Spleen (tissue), 11 donors: ENCODE results near the gene PACS1. TPM values are rescaled to one million over a fixed set of nuclear protein-coding genes. Genes with fewer than 3 reads are reported as not detected.
A peak's percentile ranks its signal among the peaks of the same experiment; 100 is the strongest.

Experiments
- DNase-seq: peaks from one replicate; pipeline ENCODE4 v3.0.0-alpha.2; 2020
- H3K27ac ChIP-seq, 8 donors: fragments of 200-600 bp; sonication (generic) in 7 of 8; 1 replicate in 4 of 8; 2 replicates in 4 of 8; pipeline versions ENCODE4 v1.5.0 to v1.8.0; 2016 to 2021; ENCODE audit warnings: inconsistent platforms in 4 of 8, mild to moderate bottlenecking in 4 of 8, moderate library complexity in 1 of 8
- H3K27me3 ChIP-seq, 7 donors: fragments of 200-600 bp; sonication (generic) in 6 of 7; replicated peaks in 1 of 7; 1 replicate in 4 of 7; 2 replicates in 3 of 7; pipeline versions ENCODE4 v1.5.0 to v1.8.0; 2016 to 2021; ENCODE audit warnings: inconsistent platforms in 3 of 7, mild to moderate bottlenecking in 1 of 7
- H3K36me3 ChIP-seq, 6 donors: fragments of 200-600 bp; sonication (generic) in 5 of 6; 1 replicate in 4 of 6; 2 replicates in 2 of 6; pipeline versions ENCODE4 v1.5.0 to v1.8.0; 2016 to 2021; ENCODE audit warnings: inconsistent platforms in 2 of 6
- H3K4me1 ChIP-seq, 6 donors: fragments of 200-600 bp; sonication (generic) in 5 of 6; 1 replicate in 3 of 6; 2 replicates in 3 of 6; pipeline versions ENCODE4 v1.5.0 to v1.8.0; 2016 to 2021; ENCODE audit warnings: inconsistent platforms in 3 of 6
- H3K4me3 ChIP-seq, 8 donors: fragments of 200-600 bp; sonication (generic) in 7 of 8; 1 replicate in 4 of 8; 2 replicates in 4 of 8; pipeline versions ENCODE4 v1.5.0 to v1.8.0; 2016 to 2021; ENCODE audit warnings: inconsistent platforms in 4 of 8, mild to moderate bottlenecking in 4 of 8, moderate library complexity in 2 of 8
- H3K9me3 ChIP-seq, 8 donors: fragments of 200-600 bp; sonication (generic) in 7 of 8; 1 replicate in 4 of 8; 2 replicates in 4 of 8; pipeline versions ENCODE4 v1.5.0 to v1.8.0; 2016 to 2021; ENCODE audit warnings: inconsistent platforms in 4 of 8
- CTCF ChIP-seq, 11 experiments: fragments of 200-600 bp in 7 of 11; fragments of 450-650 bp in 4 of 11; sonication (generic) in 4 of 11; IDR thresholded peaks in 8 of 11; conservative IDR thresholded peaks in 3 of 11; 1 replicate in 7 of 11; 2 replicates in 4 of 11; pipeline versions ENCODE4 v1.4.0 to v1.8.0; 2016 to 2021; ENCODE audit warnings: antibody characterized with exemption in 11 of 11, inconsistent platforms in 4 of 11, mild to moderate bottlenecking in 1 of 11
- POLR2A ChIP-seq, 3 donors: fragments of 450-650 bp; IDR thresholded peaks; one replicate each; pipeline ENCODE4 v1.5.1; 2017; ENCODE audit warnings: antibody characterized with exemption in 3 of 3, mild to moderate bottlenecking in 1 of 3
- POLR2AphosphoS5 ChIP-seq, 3 donors: sonication (generic); formaldehyde crosslinking; IDR thresholded peaks; one replicate each; pipeline ENCODE4 v1.5.1; 2017; ENCODE audit warnings: antibody characterized with exemption in 3 of 3
- WGBS, 5 donors: extraction: QIAGEN DNeasy Blood & Tissue Kit in 3 of 5; methylation state at CpG; one replicate each; pipeline versions ENCODE4 v1.1.5 to v1.1.7; 2013 to 2018; 5-methylcytosine and 5-hydroxymethylcytosine counted together
- intact Hi-C: fragments of 100-400 bp; cut with DNase I; formaldehyde crosslinking; loops from one replicate; pipeline ENCODE4 v1.15.0; 2023; ENCODE audit warnings: low total_unique reads
- polyA plus RNA-seq, 3 donors: library from polyadenylated mRNA; stranded (reverse); fragments of 200-250 nt; gene quantifications; one replicate each; pipeline ENCODE4 v1.2.1, GENCODE V29; 2013
- total RNA-seq, 7 donors: library from RNA; depleted of rRNA in 3 of 7; stranded (reverse); fragments of >200 nt in 3 of 7; fragmentation: NEBNext Ultra II Directional in 4 of 7; extraction: Animal tissue kit (Norgen Biotek cat#: 25700) in 4 of 7; gene quantifications; one replicate each; pipeline versions ENCODE4 v1.1.0 to v1.2.1, GENCODE V29; 2016 to 2021
- donor health status: healthy with polysubstance abuse.
- donor health status: DM: no; HTN: no; CAD: no; lungs with moderate emphysema.
- donor health status: DM: no; HTN: no; CAD: no.
- donor health status: Bipolar disorder and iron deficiency.
- donor health status: healthy.
- donor health status: DM: no; HTN: no; CAD: no.
- donor health status: DM: yes; HTN: yes; CAD: no.

Gene PACS1
- total and polyA plus RNA-seq, 10 donors: 20.6 to 126 (median 98.8) TPM

- 82 to 94% (median 92%) methylated on average over 5 of the region's 5 CpGs for whole genome bisulfite sequencing, 5 donors
- H3K27me3 ChIP-seq: peaks cover 0 to 9% (median 0%) of the 10 kb centered on the region in 7 donors
- H3K4me3 ChIP-seq: no peak overlapping the region
- intact Hi-C loops: no loop called here
- H3K36me3 ChIP-seq: no peaks in the 10 kb centered on the region
- H3K9me3 ChIP-seq: peaks cover 0 to 5% (median 0%) of the 10 kb centered on the region in 8 donors
- H3K27ac ChIP-seq: no peak overlapping the region
- no peak for DNase-seq
- H3K4me1 ChIP-seq: peaks cover 0 to 3% (median 0%) of the 10 kb centered on the region in 6 donors
- TF ChIP-seq POLR2AphosphoS5 (IDR thresholded peaks at IDR 0.05) (no peak), CTCF (IDR thresholded peaks at IDR 0.05 in 8 of 11, conservative IDR thresholded peaks at IDR 0.05 in 3 of 11) (no peak), POLR2A (IDR thresholded peaks at IDR 0.05) (no peak)
Measured at GRCh38 chr11:66036334-66036710, 33.8 kb upstream of the PACS1 start.

- intact Hi-C loops: no loop called here
- no peak for TF ChIP-seq CTCF (IDR thresholded peaks at IDR 0.05 in 8 of 11, conservative IDR thresholded peaks at IDR 0.05 in 3 of 11)
- TF ChIP-seq POLR2A (IDR thresholded peaks at IDR 0.05): no peak
- peaks cover 0 to 9% (median 0%) of the 10 kb centered on the region in 7 donors for H3K27me3 ChIP-seq
- peaks cover 0 to 5% (median 0%) of the 10 kb centered on the region in 8 donors for H3K9me3 ChIP-seq
- no peak overlapping the region for H3K27ac ChIP-seq
- no peak overlapping the region for H3K4me3 ChIP-seq
- H3K4me1 ChIP-seq: no peaks in the 10 kb centered on the region
- DNase-seq: no peak
- H3K36me3 ChIP-seq: no peaks in the 10 kb centered on the region
- WGBS, 5 donors: 72 to 95% (median 88%) methylated on average over 3 of the region's 3 CpGs
Measured at GRCh38 chr11:66037327-66037726, 32.7 kb upstream of the PACS1 start.

- intact Hi-C loops: no loop called here
- no peak for DNase-seq
- no peak overlapping the region for H3K27ac ChIP-seq
- WGBS, 5 donors: 84 to 92% (median 88%) methylated on average over 2 to 3 of the region's 3 CpGs
- H3K9me3 ChIP-seq: peaks cover 0 to 5% (median 0%) of the 10 kb centered on the region in 8 donors
- no peak overlapping the region for H3K4me3 ChIP-seq
- H3K36me3 ChIP-seq: no peaks in the 10 kb centered on the region
- TF ChIP-seq POLR2AphosphoS5 (IDR thresholded peaks at IDR 0.05) (no peak), CTCF (IDR thresholded peaks at IDR 0.05 in 8 of 11, conservative IDR thresholded peaks at IDR 0.05 in 3 of 11) (no peak), POLR2A (IDR thresholded peaks at IDR 0.05) (no peak)
- H3K4me1 ChIP-seq: peaks cover 0 to 2% (median under 1%) of the 10 kb centered on the region in 6 donors
- peaks cover 0 to 9% (median 0%) of the 10 kb centered on the region in 7 donors for H3K27me3 ChIP-seq
Measured at GRCh38 chr11:66039765-66040164, 30.3 kb upstream of the PACS1 start.

GRCh38 chr11:66042227-66042995 is 27.7 kb upstream of the PACS1 start:
- Histone ChIP-seq H3K27ac (no peak overlapping the region), H3K4me3 (no peak overlapping the region), H3K9me3 (no peaks in the 10 kb centered on the region), H3K36me3 (no peaks in the 10 kb centered on the region), H3K4me1 (peaks cover 6 to 12% (median 8%) of the 10 kb centered on the region in 6 donors), H3K27me3 (peaks cover 0 to 6% (median 0%) of the 10 kb centered on the region in 7 donors)
- TF ChIP-seq CTCF (IDR thresholded peaks at IDR 0.05 in 8 of 11, conservative IDR thresholded peaks at IDR 0.05 in 3 of 11) (no peak), POLR2A (IDR thresholded peaks at IDR 0.05) (no peak), POLR2AphosphoS5 (IDR thresholded peaks at IDR 0.05) (no peak)
- WGBS, 5 donors: 95 to 98% (median 97%) methylated on average over 58 to 81 of the region's 81 CpGs
- peak; percentile 64 for DNase-seq
- intact Hi-C loops: no loop called here
